Lower leg skin (tissue), 4 donors: ENCODE data around the gene NEO1. TPM values are rescaled to one million over a fixed set of nuclear protein-coding genes. Genes with fewer than 3 reads are reported as not detected.

Experiments
- DNase-seq, 2 donors: peaks; one replicate each; pipeline ENCODE4 v3.0.0-alpha.2; 2019; ENCODE audit warnings: low spot score in 2 of 2
- H3K4me3 ChIP-seq: fragments of 200-600 bp; sonication (generic); 2 replicates; pipeline ENCODE4 v1.5.1; 2017; ENCODE audit warnings: mild to moderate bottlenecking, low read depth; ENCODE audit not compliant: poor library complexity, severe bottlenecking
- POLR2A ChIP-seq, 2 donors: fragments of 450-650 bp; IDR thresholded peaks; one replicate each; pipeline ENCODE4 v1.6.1; 2016 to 2017; ENCODE audit warnings: antibody characterized with exemption in 2 of 2, mild to moderate bottlenecking in 1 of 2, moderate library complexity in 1 of 2
- WGBS, 2 donors: methylation state at CpG; one replicate each; pipeline ENCODE4 v1.1.5; 2018; 5-methylcytosine and 5-hydroxymethylcytosine counted together
- intact Hi-C: fragments of 100-400 bp; cut with DNase I; formaldehyde crosslinking; loops from one replicate; pipeline ENCODE4 v1.15.0; 2023; ENCODE audit warnings: low total_unique reads
- total RNA-seq, 4 donors: library from RNA; depleted of rRNA; stranded (reverse); fragments of >200 nt; gene quantifications; one replicate each; pipeline ENCODE4 v1.1.0, GENCODE V29; 2016
- TF ChIP-seq, protein P1 (sequence below), 3 donors: fragments of 450-650 bp; IDR thresholded peaks; one replicate each; pipeline ENCODE4 v1.5.1; 2016; ENCODE audit warnings: antibody characterized with exemption in 3 of 3, mild to moderate bottlenecking in 3 of 3, moderate library complexity in 2 of 3

The NEO1 gene
- total RNA-seq, 4 donors from 2014 or later, result 60.0 to 102 (median 80.9) TPM

GRCh38 chr15:73346735-73347312 is 294.6 kb downstream of the NEO1 start:
- WGBS, 2 donors, result 25% methylated on average over 9 of the region's 9 CpGs
- TF ChIP-seq, protein P1, sequence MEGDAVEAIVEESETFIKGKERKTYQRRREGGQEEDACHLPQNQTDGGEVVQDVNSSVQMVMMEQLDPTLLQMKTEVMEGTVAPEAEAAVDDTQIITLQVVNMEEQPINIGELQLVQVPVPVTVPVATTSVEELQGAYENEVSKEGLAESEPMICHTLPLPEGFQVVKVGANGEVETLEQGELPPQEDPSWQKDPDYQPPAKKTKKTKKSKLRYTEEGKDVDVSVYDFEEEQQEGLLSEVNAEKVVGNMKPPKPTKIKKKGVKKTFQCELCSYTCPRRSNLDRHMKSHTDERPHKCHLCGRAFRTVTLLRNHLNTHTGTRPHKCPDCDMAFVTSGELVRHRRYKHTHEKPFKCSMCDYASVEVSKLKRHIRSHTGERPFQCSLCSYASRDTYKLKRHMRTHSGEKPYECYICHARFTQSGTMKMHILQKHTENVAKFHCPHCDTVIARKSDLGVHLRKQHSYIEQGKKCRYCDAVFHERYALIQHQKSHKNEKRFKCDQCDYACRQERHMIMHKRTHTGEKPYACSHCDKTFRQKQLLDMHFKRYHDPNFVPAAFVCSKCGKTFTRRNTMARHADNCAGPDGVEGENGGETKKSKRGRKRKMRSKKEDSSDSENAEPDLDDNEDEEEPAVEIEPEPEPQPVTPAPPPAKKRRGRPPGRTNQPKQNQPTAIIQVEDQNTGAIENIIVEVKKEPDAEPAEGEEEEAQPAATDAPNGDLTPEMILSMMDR (IDR thresholded peaks at IDR 0.05), result no peak
- no peak for TF ChIP-seq POLR2A (IDR thresholded peaks at IDR 0.05)
- no peak overlapping the region for H3K4me3 ChIP-seq
- no peak for DNase-seq
- intact Hi-C loops, result no loop called here

- intact Hi-C loops, result no loop called here
- no peak for DNase-seq
- TF ChIP-seq, protein P1 (IDR thresholded peaks at IDR 0.05), result no peak
- TF ChIP-seq POLR2A (IDR thresholded peaks at IDR 0.05), result no peak
- no peak overlapping the region for H3K4me3 ChIP-seq
These were observed 296.9 kb downstream of the NEO1 start for GRCh38 chr15:73349191-73349590.

DNA sequence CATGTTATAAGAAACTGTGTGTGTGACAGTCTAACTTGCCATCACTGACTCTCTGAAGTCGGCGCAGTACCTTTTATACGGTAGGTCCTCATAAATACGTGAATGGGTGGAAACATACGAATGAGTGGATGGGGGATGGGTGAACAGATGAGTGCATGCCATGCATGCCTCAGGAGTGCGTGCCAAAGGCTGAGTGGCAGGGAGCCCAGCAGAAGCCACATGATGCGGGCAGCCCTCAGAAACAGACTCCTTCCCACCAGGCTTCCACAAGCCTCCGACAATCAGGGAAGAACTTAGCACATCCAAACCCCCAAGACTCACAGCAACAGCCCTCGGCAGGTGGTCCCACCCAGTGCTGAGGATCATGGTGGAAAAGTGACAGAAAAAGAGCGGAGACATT is 299.8 kb downstream of the NEO1 start:
- no peak for DNase-seq

GRCh38 chr15:73353734-73354133 is 301.5 kb downstream of the NEO1 start:
- WGBS, 2 donors, result 41 to 58% methylated on average over 3 of the region's 3 CpGs

More for the DNA sequence above, 299.8 kb downstream of the NEO1 start:
- no peak overlapping the region for H3K4me3 ChIP-seq
- 64 to 77% methylated on average over 10 of the region's 10 CpGs for WGBS, 2 donors
- TF ChIP-seq, protein P1 (IDR thresholded peaks at IDR 0.05), result no peak
- no peak for TF ChIP-seq POLR2A (IDR thresholded peaks at IDR 0.05)
- intact Hi-C loops, result no loop called here

DNA sequence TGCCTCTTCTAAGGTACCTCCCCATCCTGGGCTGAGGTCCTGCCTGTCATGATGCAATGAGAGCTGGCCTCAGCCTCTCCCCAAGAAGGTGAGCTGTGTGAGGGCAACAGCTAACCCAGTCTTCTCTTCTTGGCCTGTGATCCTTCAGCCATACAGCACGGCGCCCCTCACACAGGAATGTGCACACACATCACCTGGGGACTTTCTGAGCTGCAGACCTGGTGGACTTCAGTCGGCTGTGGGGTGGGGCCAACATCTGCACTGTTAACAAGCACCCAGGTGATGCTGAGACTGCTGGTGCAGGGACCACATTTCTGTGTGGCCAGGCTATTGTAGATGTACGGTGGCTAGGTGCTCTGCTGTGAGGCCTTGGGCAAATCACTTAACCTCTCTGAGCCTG is 302.0 kb downstream of the NEO1 start:
- WGBS, 2 donors, result 72 to 79% methylated on average over 4 of the region's 4 CpGs
- H3K4me3 ChIP-seq, result no peak overlapping the region
- TF ChIP-seq POLR2A (IDR thresholded peaks at IDR 0.05), result no peak
- TF ChIP-seq, protein P1 (IDR thresholded peaks at IDR 0.05), result no peak
- intact Hi-C loops, result no loop called here
- no peak for DNase-seq

More at GRCh38 chr15:73353734-73354133, 301.5 kb downstream of the NEO1 start:
- intact Hi-C loops, result no loop called here
- no peak overlapping the region for H3K4me3 ChIP-seq
- TF ChIP-seq, protein P1 (IDR thresholded peaks at IDR 0.05), result no peak
- no peak for TF ChIP-seq POLR2A (IDR thresholded peaks at IDR 0.05)
- no peak for DNase-seq
